NCI-H526 (cell line): ENCODE measurements around the gene ARL15.

ENCODE experiments used
- DNase-seq, 2 experiments: peaks; one replicate each; lab custom pipeline; 2025; lab: John Stamatoyannopoulos, UW

The ARL15 gene

GRCh38 chr5:54249210-54250028 lies 61.0 kb downstream of the ARL15 start:
- no peak for DNase-seq

DNA sequence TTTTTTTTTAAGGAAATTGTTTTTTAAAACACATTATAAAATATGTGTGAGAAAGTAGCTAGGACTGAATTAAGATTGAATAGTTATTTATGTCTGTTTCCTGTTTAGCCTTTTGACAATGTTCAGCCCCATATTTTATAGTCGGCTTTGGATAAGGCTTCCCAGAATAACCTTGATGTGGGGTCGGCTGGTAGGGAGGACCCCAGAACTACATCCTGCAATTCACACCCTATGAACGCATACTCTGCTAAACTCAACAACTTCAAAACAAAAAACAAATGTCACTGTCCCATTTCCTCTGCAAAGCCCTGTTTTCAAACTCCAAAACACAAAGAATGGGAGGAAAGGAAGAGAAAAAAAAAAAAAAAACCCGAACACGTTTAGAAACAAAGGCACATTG lies 63.1 kb downstream of the ARL15 start:
- no peak for DNase-seq

- DNase-seq: peak in 1 of 2 experiments; percentile 26
These were observed 66.8 kb downstream of the ARL15 start for GRCh38 chr5:54243483-54244080.

DNA sequence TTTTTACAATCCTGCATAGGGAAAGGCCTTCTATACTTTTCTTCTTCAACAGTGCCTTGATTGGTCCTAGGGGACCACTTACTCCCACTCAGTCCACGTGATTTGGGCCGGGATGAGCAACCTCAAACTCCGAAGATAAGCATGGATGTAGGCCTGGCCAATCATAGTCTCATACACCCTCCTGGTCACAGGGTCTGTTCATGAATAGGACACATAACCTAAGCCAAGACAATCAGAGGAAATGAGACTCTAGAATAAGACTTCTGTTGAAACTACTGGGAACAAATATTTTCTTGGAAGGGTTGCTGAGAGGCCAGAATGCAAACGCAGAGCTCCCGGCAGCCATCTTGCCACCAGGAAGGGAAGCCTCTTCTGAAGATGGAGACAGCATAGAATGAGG lies 68.1 kb downstream of the ARL15 start:
- no peak for DNase-seq

DNA sequence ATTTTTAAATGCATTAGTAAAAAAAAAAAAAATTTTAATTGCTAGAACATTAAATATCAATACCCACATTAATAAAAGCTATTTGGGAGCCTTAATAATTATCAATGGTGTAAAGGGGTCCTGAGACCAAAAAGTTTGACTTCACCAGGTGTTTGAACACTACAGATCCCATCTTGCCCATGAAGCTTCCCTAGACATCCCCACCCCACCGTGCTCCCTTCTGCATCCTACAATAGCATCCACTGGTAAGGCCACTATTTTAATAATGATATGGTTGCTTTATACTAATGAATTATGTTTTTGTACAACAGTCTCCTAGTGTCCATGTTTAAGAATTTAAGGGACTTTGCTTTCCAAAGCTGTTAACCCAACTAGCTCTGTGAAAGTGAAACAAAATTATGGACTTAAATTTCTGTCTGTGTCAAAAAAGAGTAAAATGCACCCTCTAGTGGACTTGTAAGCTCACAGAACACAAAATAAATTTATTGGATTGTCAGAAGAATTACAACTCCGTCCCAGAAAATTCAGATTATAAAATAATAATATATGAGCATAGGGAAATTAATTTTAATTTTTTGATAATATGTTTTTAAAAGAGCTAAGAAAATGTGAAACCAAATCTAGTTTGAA lies 76.0 kb downstream of the ARL15 start:
- peak in 1 of 2 experiments; percentile 25 for DNase-seq

DNA sequence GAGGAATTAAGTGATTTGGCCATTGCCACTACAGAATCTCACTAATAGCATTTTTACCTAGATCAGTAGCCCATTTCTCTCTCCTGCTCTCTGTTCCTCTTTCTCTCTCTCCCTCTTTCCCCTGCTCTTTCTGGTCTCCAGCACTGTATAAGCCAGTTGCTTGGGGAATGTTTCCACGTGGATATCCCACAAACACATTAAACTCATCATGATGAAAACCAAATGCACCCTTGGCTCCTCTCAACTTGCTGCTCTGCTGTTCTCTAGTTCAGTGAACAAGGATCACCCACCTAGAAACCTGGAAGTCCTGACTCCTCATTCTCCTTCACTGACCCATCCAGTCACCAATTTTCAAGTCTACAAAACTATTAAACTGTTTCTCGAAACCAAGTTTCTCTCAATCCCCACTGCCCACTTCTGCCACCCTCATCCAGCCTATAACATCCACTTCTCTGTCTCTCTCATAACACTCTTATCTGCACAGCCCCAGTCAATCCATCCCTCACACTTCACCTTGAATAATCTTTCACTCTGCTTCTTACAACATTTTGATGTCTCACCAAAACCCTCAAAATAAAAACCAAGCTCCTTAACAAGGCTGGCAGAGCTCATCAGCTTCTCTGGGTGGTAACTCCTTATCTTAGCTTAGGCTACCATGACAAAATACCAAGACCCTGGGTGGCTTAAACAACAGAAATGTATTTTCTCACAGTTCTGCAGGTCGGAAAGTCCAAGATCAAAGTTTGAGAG lies 79.3 kb downstream of the ARL15 start:
- DNase-seq: no peak

- DNase-seq: peak in 1 of 2 experiments; percentile 53
These were observed 81.2 kb downstream of the ARL15 start for GRCh38 chr5:54229041-54229780.

DNA sequence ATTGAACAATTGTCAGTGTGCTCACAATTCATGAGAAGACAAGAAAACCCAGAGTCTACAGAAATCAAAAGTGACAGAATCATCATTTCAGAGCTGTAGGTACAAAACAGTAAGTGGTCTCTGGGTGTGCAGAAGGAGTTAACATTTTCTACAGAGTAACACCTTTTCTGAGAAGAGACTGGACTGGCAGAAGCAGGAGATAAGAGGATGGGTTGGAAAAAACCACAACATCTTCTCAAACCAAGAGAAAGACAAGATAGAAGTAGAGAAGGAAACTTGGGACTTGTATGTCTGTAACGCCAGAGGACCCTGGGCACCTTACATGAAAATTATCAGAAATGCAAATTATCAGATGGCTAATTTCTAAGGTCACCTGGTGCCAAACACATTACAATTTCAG lies 82.6 kb downstream of the ARL15 start:
- no peak for DNase-seq

DNA sequence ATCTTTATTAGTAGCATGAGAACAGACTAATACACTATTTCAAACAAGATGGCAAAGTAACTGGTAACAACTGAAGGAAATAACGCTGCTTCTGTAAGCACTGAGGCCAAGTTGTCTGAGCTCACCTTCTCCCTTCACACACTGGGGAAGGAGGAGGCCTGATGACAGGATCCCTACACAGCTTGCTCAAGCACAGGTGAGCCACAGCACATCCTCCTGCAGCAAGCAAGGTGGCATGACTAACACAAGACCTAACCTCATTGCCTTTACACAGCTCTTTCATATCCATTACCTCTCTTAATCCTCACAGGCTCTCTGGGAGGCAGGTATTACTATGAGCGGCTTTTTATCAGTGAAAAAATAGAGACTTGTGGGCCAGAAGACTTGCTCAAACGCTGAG lies 83.3 kb downstream of the ARL15 start:
- no peak for DNase-seq

DNA sequence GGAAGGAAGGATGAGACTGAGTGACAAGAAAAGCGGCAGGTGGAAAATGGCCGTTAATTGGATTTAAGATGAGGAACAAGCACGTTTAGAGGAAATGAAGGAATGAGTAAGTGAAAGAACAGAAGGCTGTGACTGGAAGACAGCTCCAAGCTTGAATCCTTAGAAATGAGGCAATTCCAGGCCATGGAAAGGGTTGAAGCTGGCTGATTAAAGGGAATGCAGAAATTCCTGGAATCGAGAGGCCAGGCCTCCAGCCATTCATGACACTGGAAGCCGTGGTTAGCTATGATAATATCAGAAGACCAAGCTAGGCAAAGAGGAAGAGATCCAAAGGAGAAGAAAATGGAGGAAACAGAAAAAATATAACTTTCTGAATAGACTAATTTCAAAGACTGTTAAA lies 84.2 kb downstream of the ARL15 start:
- DNase-seq: no peak

DNA sequence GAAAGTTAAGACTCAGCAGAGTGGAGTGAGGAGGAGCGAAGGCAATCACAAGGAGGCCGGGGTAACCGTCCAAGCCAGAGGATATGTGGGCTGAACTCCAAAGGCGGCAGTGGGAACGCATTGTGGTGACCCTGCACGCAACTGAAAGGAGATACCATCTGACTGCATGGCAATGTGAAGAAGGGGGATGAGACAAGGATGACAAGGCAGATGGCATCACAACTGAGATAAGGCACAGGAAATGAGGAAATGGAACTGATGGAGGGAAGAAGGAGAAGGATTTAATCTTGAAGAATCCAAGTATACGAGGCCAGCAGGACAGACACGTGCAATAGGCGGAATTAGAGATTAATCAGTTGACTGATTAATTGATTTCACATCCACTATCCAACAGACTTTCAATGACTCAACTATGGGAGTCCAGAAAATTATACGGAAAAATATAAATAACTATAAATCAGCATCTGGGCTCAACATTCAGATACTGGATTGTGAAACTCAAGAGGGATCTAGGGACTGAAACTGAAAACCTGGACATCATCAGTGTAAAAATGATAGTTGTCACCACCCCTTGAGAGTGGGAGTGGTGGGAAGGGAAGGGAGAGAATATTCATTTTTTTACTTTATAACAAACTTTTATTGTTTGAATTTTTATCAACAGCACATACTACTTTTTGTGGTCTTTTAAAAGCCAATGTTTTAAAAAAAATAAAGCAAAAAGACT lies 86.1 kb downstream of the ARL15 start:
- DNase-seq: no peak

- DNase-seq: no peak
These were observed 88.0 kb downstream of the ARL15 start for GRCh38 chr5:54222336-54222735.

- no peak for DNase-seq
These were observed 89.2 kb downstream of the ARL15 start for GRCh38 chr5:54221135-54221534.

DNA sequence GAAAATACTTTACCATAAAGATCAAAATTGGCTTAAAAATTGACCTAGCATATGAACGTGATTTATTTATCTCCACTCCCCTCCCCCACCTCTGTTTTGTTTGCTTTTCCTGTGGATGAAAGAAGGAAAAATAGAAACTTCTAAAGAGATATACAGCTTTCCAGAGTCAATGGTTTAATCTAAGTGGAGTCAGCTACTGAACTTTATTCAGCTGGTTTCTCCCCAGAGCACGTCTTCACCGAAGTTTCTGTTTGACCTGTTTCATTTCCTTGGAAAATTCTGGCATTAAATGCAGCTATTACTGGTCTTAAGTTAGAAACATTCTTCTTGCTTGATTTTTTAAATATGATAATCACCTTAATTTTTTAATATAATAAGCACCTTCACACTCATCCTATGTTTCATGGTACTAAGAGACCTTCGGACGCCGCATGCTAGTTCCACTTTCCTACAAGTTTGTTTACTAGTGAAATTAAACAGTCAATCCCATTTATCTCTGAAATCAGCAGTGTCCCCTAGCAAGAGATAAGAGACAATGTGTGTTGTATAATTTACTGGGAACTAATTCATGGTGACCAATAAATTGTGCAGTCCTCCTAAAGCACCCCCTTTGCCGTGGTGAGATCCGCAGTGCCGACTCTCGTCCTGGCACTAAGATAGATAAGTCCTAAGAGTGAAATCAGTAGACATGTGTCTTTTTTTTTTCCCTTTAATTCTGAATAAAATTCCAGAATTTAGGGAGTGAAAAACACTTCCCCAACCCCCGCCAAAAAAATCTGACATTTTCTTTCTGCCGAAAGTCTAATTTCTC lies 89.9 kb downstream of the ARL15 start:
- DNase-seq: no peak

GRCh38 chr5:54217826-54218503 lies 92.4 kb downstream of the ARL15 start:
- peak; percentile 17 to 51 for DNase-seq

- DNase-seq: no peak
These were observed 95.1 kb downstream of the ARL15 start for GRCh38 chr5:54215233-54215736.

GRCh38 chr5:54214722-54215121 lies 95.7 kb downstream of the ARL15 start:
- DNase-seq: no peak

- DNase-seq: no peak
These were observed 98.0 kb downstream of the ARL15 start for GRCh38 chr5:54212331-54212730.

DNA sequence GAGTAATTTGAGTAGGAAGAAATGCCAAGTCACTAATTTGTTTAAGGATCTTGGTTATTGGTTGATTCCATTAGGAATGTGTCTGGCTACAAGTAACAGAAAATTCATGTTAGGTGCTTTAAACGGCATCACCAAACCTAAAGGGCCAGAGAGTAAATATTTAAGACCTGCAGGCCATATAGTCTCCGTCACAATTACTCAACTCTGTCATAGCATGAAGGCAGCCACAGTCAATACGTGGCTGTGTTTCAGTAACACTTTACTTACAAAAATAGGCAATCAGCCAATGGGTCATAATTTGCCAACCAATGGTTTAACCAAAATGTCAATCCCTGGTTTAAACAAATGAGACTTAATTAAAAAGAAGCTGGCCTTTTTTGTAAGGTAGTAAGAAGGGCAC lies 98.5 kb downstream of the ARL15 start:
- DNase-seq: no peak
